Upper lobe of left lung (tissue), 6 donors: ENCODE measurements around the gene DOC2B. TPM values are rescaled to one million over a fixed set of nuclear protein-coding genes. Genes with fewer than 3 reads are reported as not detected.

ENCODE experiments used
- ATAC-seq, 2 donors: fragments of 200-7000 bp; cut with Tn5 transposase; one replicate each; pipeline ENCODE4 v1.9.1; 2022; ENCODE audit warnings: mild to moderate bottlenecking in 2 of 2, moderate library complexity in 2 of 2; ENCODE audit not compliant: low FRiP score in 2 of 2
- DNase-seq, 2 donors: peaks; one replicate each; pipeline ENCODE4 v3.0.0-alpha.2; 2019 to 2020
- H3K27ac ChIP-seq, 4 donors: fragments of 200-600 bp; sonication (generic); one replicate each; pipeline ENCODE4 v1.5.1; 2016 to 2019
- H3K27me3 ChIP-seq, 4 donors: fragments of 200-600 bp; sonication (generic); one replicate each; pipeline ENCODE4 v1.5.1; 2017 to 2019
- H3K36me3 ChIP-seq, 4 donors: fragments of 200-600 bp; sonication (generic); one replicate each; pipeline ENCODE4 v1.5.1; 2016 to 2019
- H3K4me1 ChIP-seq, 4 donors: fragments of 200-600 bp; sonication (generic); one replicate each; pipeline ENCODE4 v1.5.1; 2018 to 2019
- H3K4me3 ChIP-seq, 4 donors: fragments of 200-600 bp; sonication (generic); one replicate each; pipeline ENCODE4 v1.5.1; 2017 to 2019; ENCODE audit warnings: mild to moderate bottlenecking in 2 of 4, moderate library complexity in 1 of 4
- H3K9me3 ChIP-seq, 4 donors: fragments of 200-600 bp; sonication (generic); one replicate each; pipeline ENCODE4 v1.5.1; 2018 to 2019
- CTCF ChIP-seq, 6 experiments: fragments of 450-650 bp in 4 of 6; fragments of 200-600 bp in 2 of 6; sonication (generic) in 2 of 6; IDR thresholded peaks; one replicate each; pipeline ENCODE4 v1.5.1; 2016 to 2019; ENCODE audit warnings: antibody characterized with exemption in 6 of 6
- EP300 ChIP-seq, 4 donors: sonication (generic); formaldehyde crosslinking; IDR thresholded peaks; one replicate each; pipeline ENCODE4 v1.5.1; 2017; ENCODE audit warnings: antibody characterized with exemption in 4 of 4, control low read depth in 2 of 4
- POLR2A ChIP-seq, 4 donors: fragments of 450-650 bp; IDR thresholded peaks; one replicate each; pipeline ENCODE4 v1.5.1; 2016 to 2017; ENCODE audit warnings: antibody characterized with exemption in 4 of 4, mild to moderate bottlenecking in 2 of 4
- POLR2AphosphoS5 ChIP-seq, 2 donors: sonication (generic); formaldehyde crosslinking; IDR thresholded peaks; one replicate each; pipeline ENCODE4 v1.5.1; 2017; ENCODE audit warnings: antibody characterized with exemption in 2 of 2
- WGBS, 2 donors: methylation state at CpG; one replicate each; pipeline ENCODE4 v1.1.5; 2017 to 2018; 5-methylcytosine and 5-hydroxymethylcytosine counted together
- total RNA-seq, 6 donors: library from RNA; depleted of rRNA in 4 of 6; stranded (reverse); fragments of >200 nt in 4 of 6; gene quantifications; one replicate each; pipeline versions ENCODE4 v1.1.0 to v1.2.1, GENCODE V29; 2016 to 2021
- donor health status: DM: no; HTN: no; CAD: no; lungs with moderate emphysema.
- donor health status: DM: no; HTN: yes; CAD: no; lungs with severe emphysema.

DOC2B gene
- total RNA-seq, 6 donors from 2014 or later, result 1.0 to 10.2 (median 4.4) TPM

GRCh38 chr17:157901-158300 lies 23.5 kb downstream of the DOC2B start:
- H3K4me1 ChIP-seq, result no peaks in the 10 kb centered on the region
- WGBS, 2 donors, result 91 to 98% methylated on average over 3 to 4 of the region's 4 CpGs
- no peaks in the 10 kb centered on the region for H3K27me3 ChIP-seq
- no peak overlapping the region for H3K27ac ChIP-seq
- DNase-seq (no peak), ATAC-seq (no peak)
- H3K4me3 ChIP-seq, result no peak overlapping the region
- H3K9me3 ChIP-seq, result no peaks in the 10 kb centered on the region
- no peak for TF ChIP-seq EP300 (IDR thresholded peaks at IDR 0.05)
- TF ChIP-seq POLR2A (IDR thresholded peaks at IDR 0.05), result no peak
- TF ChIP-seq CTCF (IDR thresholded peaks at IDR 0.05), result no peak
- no peak for TF ChIP-seq POLR2AphosphoS5 (IDR thresholded peaks at IDR 0.05)
- H3K36me3 ChIP-seq, result peaks cover 0 to 5% (median 0%) of the 10 kb centered on the region in 4 donors

- no peaks in the 10 kb centered on the region for H3K4me1 ChIP-seq
- no peak for TF ChIP-seq POLR2AphosphoS5 (IDR thresholded peaks at IDR 0.05)
- no peak for TF ChIP-seq EP300 (IDR thresholded peaks at IDR 0.05)
- H3K27me3 ChIP-seq, result no peaks in the 10 kb centered on the region
- H3K4me3 ChIP-seq, result no peak overlapping the region
- peaks cover 0 to 5% (median 0%) of the 10 kb centered on the region in 4 donors for H3K36me3 ChIP-seq
- no peak for DNase-seq
- ATAC-seq, result no peak
- H3K9me3 ChIP-seq, result no peaks in the 10 kb centered on the region
- no peak overlapping the region for H3K27ac ChIP-seq
- 87 to 89% methylated on average over 19 of the region's 19 CpGs for WGBS, 2 donors
These were observed 24.5 kb downstream of the DOC2B start for GRCh38 chr17:156946-157345.

- WGBS, 2 donors, result 96 to 98% methylated on average over 16 to 28 of the region's 28 CpGs
- no peak for ATAC-seq
- Histone ChIP-seq H3K4me1 (no peaks in the 10 kb centered on the region), H3K27ac (no peak overlapping the region), H3K4me3 (no peak overlapping the region), H3K27me3 (no peaks in the 10 kb centered on the region), H3K36me3 (peaks cover 0 to under 1% (median 0%) of the 10 kb centered on the region in 4 donors), H3K9me3 (no peaks in the 10 kb centered on the region)
- no peak for DNase-seq
- no peak for TF ChIP-seq POLR2AphosphoS5 (IDR thresholded peaks at IDR 0.05)
- TF ChIP-seq CTCF (IDR thresholded peaks at IDR 0.05), result no peak
- no peak for TF ChIP-seq POLR2A (IDR thresholded peaks at IDR 0.05)
These were observed 25.3 kb downstream of the DOC2B start for GRCh38 chr17:156094-156621.

GRCh38 chr17:155576-155975 lies 25.9 kb downstream of the DOC2B start:
- no peak overlapping the region for H3K27ac ChIP-seq
- no peaks in the 10 kb centered on the region for H3K27me3 ChIP-seq
- H3K9me3 ChIP-seq, result no peaks in the 10 kb centered on the region
- TF ChIP-seq EP300 (IDR thresholded peaks at IDR 0.05), result no peak
- no peak for TF ChIP-seq POLR2AphosphoS5 (IDR thresholded peaks at IDR 0.05)
- no peak for TF ChIP-seq POLR2A (IDR thresholded peaks at IDR 0.05)
- no peak for TF ChIP-seq CTCF (IDR thresholded peaks at IDR 0.05)
- ATAC-seq, result peak in 1 of 2 donors; percentile 6
- WGBS, 2 donors, result 81 to 98% methylated on average over 4 to 7 of the region's 7 CpGs
- no peaks in the 10 kb centered on the region for H3K4me1 ChIP-seq
- H3K4me3 ChIP-seq, result no peak overlapping the region
- H3K36me3 ChIP-seq, result no peaks in the 10 kb centered on the region
- no peak for DNase-seq

- Histone ChIP-seq H3K4me1 (no peaks in the 10 kb centered on the region), H3K27ac (no peak overlapping the region), H3K27me3 (no peaks in the 10 kb centered on the region), H3K9me3 (no peaks in the 10 kb centered on the region), H3K36me3 (no peaks in the 10 kb centered on the region), H3K4me3 (no peak overlapping the region)
- DNase-seq, result no peak
- TF ChIP-seq POLR2A (IDR thresholded peaks at IDR 0.05), result no peak
- no peak for TF ChIP-seq EP300 (IDR thresholded peaks at IDR 0.05)
- no peak for TF ChIP-seq POLR2AphosphoS5 (IDR thresholded peaks at IDR 0.05)
- TF ChIP-seq CTCF (IDR thresholded peaks at IDR 0.05), result no peak
- WGBS, 2 donors, result 88 to 93% methylated on average over 9 of the region's 9 CpGs
- no peak for ATAC-seq
These were observed 27.6 kb downstream of the DOC2B start for GRCh38 chr17:153851-154250.
